Measurements from ENCODE around the gene SH3PXD2A.

SH3PXD2A gene

DNA sequence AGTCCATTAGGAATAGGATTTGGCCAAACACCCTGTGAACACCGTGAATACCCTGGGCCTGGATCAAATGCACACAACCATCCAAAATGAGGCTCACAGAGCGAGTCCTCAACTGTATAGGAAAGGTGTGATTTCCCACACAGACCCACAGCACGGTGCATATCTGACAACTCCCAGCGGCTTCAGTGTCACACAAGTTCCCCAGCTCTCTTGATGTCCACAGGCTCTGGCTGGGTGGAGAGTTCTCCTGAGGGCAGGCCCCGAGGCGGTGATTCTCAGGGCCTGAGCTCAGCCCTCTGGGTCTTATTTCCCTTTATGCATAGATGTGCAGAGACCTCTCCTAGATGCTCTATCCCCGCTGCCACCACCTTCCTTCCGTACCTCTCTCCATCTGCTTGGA is 64.1 kb downstream of the SH3PXD2A start:
- no peaks in the 10 kb centered on the region for H3K4me1 Mint-ChIP-seq (ENCODE audit: low read depth in 2 of 2)
- peaks cover 0 to 11% of the 10 kb centered on the region in 2 donors for H3K27me3 Mint-ChIP-seq
- no peak for ATAC-seq (replicated peaks)
- no peak overlapping the region for H3K4me3 Mint-ChIP-seq
- H3K36me3 Mint-ChIP-seq (ENCODE audit: insufficient read depth) = peaks cover 3% of the 10 kb centered on the region
- no peak for DNase-seq
- no peak overlapping the region for H3K27ac Mint-ChIP-seq
- H3K9me3 Mint-ChIP-seq = no peaks in the 10 kb centered on the region

GRCh38 chr10:103790580-103790979 is 64.8 kb downstream of the SH3PXD2A start:
- no peaks in the 10 kb centered on the region for H3K9me3 Mint-ChIP-seq
- H3K27ac Mint-ChIP-seq = no peak overlapping the region
- ATAC-seq (replicated peaks) = no peak
- DNase-seq = no peak
- no peak overlapping the region for H3K4me3 Mint-ChIP-seq
- H3K4me1 Mint-ChIP-seq (ENCODE audit: low read depth in 2 of 2) = no peaks in the 10 kb centered on the region
- H3K36me3 Mint-ChIP-seq (ENCODE audit: insufficient read depth) = peaks cover 3% of the 10 kb centered on the region
- peaks cover 4 to 17% of the 10 kb centered on the region in 2 donors for H3K27me3 Mint-ChIP-seq

GRCh38 chr10:103789771-103790201 is 65.6 kb downstream of the SH3PXD2A start:
- Mint-ChIP-seq H3K36me3 (ENCODE audit: insufficient read depth) (peaks cover 3% of the 10 kb centered on the region), H3K4me3 (no peak overlapping the region), H3K27ac (peak overlapping the region in 1 of 2 donors; percentile 41), H3K27me3 (peaks cover 11 to 24% of the 10 kb centered on the region in 2 donors), H3K9me3 (no peaks in the 10 kb centered on the region), H3K4me1 (ENCODE audit: low read depth in 2 of 2) (no peaks in the 10 kb centered on the region)
- ATAC-seq (replicated peaks) (no peak), DNase-seq (no peak)

DNA sequence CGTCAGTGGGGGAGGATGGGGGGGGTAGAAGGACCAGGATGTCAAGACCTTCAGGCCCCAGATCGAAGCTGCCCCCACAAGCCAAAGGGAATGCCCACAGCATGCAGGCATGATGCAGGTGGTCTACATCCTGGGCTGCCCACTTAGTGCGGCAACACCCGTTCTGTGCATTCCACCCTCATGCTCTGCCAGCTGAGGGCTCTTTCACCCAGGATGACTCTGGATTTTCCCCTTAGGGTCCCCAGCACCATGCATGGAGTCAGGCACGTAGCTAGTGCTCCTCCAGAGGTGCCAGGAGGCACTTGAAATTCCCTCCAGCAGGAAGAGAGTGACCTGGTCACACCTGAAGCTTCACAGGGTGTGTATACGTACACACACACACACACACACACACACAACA is 66.2 kb downstream of the SH3PXD2A start:
- H3K9me3 Mint-ChIP-seq = no peaks in the 10 kb centered on the region
- peaks cover 3% of the 10 kb centered on the region for H3K36me3 Mint-ChIP-seq (ENCODE audit: insufficient read depth)
- peaks cover 17 to 31% of the 10 kb centered on the region in 2 donors for H3K27me3 Mint-ChIP-seq
- H3K4me3 Mint-ChIP-seq = no peak overlapping the region
- ATAC-seq (replicated peaks) (no peak), DNase-seq (no peak)
- H3K27ac Mint-ChIP-seq = peak overlapping the region in 1 of 2 donors; percentile 41
- no peaks in the 10 kb centered on the region for H3K4me1 Mint-ChIP-seq (ENCODE audit: low read depth in 2 of 2)

GRCh38 chr10:103787331-103787730 is 68.0 kb downstream of the SH3PXD2A start:
- ATAC-seq (replicated peaks) = no peak
- peaks cover 6% of the 10 kb centered on the region for H3K36me3 Mint-ChIP-seq (ENCODE audit: insufficient read depth)
- no peaks in the 10 kb centered on the region for H3K4me1 Mint-ChIP-seq (ENCODE audit: low read depth in 2 of 2)
- H3K9me3 Mint-ChIP-seq = no peaks in the 10 kb centered on the region
- H3K4me3 Mint-ChIP-seq = no peak overlapping the region
- peaks cover 31 to 49% of the 10 kb centered on the region in 2 donors for H3K27me3 Mint-ChIP-seq
- no peak overlapping the region for H3K27ac Mint-ChIP-seq
- DNase-seq = no peak

- Mint-ChIP-seq H3K36me3 (ENCODE audit: insufficient read depth) (peaks cover 6% of the 10 kb centered on the region), H3K4me3 (no peak overlapping the region), H3K27me3 (peaks cover 36 to 60% of the 10 kb centered on the region in 2 donors), H3K4me1 (ENCODE audit: low read depth in 2 of 2) (no peaks in the 10 kb centered on the region), H3K27ac (no peak overlapping the region), H3K9me3 (no peaks in the 10 kb centered on the region)
- DNase-seq = no peak
- no peak for ATAC-seq (replicated peaks)
These were observed 69.4 kb downstream of the SH3PXD2A start for GRCh38 chr10:103786020-103786419.

GRCh38 chr10:103784723-103785418 is 70.5 kb downstream of the SH3PXD2A start:
- Mint-ChIP-seq H3K9me3 (no peaks in the 10 kb centered on the region), H3K27me3 (peaks cover 36 to 65% of the 10 kb centered on the region in 2 donors), H3K36me3 (ENCODE audit: insufficient read depth) (peaks cover 3% of the 10 kb centered on the region), H3K27ac (no peak overlapping the region), H3K4me3 (no peak overlapping the region), H3K4me1 (ENCODE audit: low read depth in 2 of 2) (no peaks in the 10 kb centered on the region)
- DNase-seq (no peak), ATAC-seq (replicated peaks) (no peak)

DNA sequence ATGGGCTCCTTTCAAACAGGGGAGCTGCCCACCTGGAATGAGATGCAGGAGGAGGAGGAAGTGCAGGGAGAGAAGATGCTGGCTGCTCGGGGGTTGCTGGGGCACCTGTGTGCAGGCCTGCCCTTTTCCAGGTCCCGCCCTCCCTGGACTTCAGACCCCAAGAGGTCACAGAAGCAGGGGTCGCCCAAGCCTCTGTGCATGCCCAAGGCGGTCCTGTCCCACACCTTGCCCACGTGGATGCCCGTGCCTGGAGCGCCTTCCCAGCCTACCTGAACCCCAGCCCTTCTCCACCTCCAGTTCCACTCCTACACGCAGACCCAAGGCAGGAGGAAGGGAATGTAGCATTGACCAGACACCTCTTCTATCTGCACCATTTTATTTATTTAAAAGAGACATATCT is 71.3 kb downstream of the SH3PXD2A start:
- Mint-ChIP-seq H3K4me3 (no peak overlapping the region), H3K36me3 (ENCODE audit: insufficient read depth) (peaks cover 3% of the 10 kb centered on the region), H3K4me1 (ENCODE audit: low read depth in 2 of 2) (no peaks in the 10 kb centered on the region), H3K27me3 (peaks cover 36 to 73% of the 10 kb centered on the region in 2 donors), H3K27ac (peak overlapping the region in 1 of 2 donors; percentile 23), H3K9me3 (no peaks in the 10 kb centered on the region)
- DNase-seq = no peak
- ATAC-seq (replicated peaks) = no peak

GRCh38 chr10:103783681-103784080 is 71.7 kb downstream of the SH3PXD2A start:
- Mint-ChIP-seq H3K4me1 (ENCODE audit: low read depth in 2 of 2) (no peaks in the 10 kb centered on the region), H3K27me3 (peaks cover 36 to 77% of the 10 kb centered on the region in 2 donors), H3K9me3 (no peaks in the 10 kb centered on the region), H3K27ac (peak overlapping the region in 1 of 2 donors; percentile 23), H3K4me3 (no peak overlapping the region), H3K36me3 (ENCODE audit: insufficient read depth) (peaks cover 3% of the 10 kb centered on the region)
- DNase-seq = no peak
- no peak for ATAC-seq (replicated peaks)

- ATAC-seq (replicated peaks) (no peak), DNase-seq (no peak)
- no peaks in the 10 kb centered on the region for H3K9me3 Mint-ChIP-seq
- H3K36me3 Mint-ChIP-seq (ENCODE audit: insufficient read depth) = peaks cover 3% of the 10 kb centered on the region
- peaks cover 36 to 67% of the 10 kb centered on the region in 2 donors for H3K27me3 Mint-ChIP-seq
- no peak overlapping the region for H3K4me3 Mint-ChIP-seq
- H3K27ac Mint-ChIP-seq = peak overlapping the region in 1 of 2 donors; percentile 45
- no peaks in the 10 kb centered on the region for H3K4me1 Mint-ChIP-seq (ENCODE audit: low read depth in 2 of 2)
These were observed 73.9 kb downstream of the SH3PXD2A start for GRCh38 chr10:103781329-103782061.

DNA sequence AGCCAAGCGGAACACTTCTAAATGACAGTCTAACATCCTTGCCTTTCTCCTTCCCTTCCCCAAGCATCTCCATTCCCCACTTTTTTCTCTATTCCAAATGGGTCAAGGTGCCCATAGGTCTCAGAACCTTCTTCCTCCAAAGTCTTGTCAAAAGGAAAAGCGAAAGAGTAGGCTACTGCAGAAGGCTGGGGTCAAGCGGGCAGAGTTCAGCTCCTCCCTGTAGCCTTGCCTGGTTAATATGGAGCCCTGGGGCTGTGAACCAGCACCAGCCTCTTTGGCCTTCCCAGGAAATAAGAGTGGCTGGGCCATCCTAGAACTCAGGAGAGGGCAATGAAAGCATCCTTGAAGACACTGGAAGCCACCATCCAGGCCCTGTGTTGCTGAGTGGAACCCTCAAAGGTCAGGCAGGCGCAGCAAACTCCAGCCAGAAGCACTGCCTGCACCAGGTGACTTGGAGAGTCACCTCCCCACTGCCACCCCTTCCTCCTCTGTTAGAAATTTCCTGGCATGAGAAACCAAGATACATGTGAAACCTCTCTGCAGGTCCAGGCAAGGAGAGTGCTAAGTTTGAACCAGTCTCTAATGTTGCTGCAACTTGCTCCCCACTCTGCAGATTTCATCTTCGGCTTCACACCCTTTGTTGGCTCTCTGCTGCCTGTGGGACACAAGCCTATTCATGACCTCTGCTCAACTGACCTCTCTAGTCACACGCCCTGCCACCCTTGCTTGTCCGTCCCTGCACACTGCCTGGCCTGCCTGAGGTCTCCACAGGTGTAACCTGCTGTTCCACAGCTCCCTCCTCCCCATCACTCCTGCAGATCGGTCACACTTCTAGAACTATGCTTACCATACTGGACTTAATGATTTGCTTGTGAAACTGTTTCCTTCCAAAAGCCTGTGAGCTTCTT is 74.9 kb downstream of the SH3PXD2A start:
- peaks cover 31 to 60% of the 10 kb centered on the region in 2 donors for H3K27me3 Mint-ChIP-seq
- ATAC-seq (replicated peaks) (no peak), DNase-seq (no peak)
- no peaks in the 10 kb centered on the region for H3K4me1 Mint-ChIP-seq (ENCODE audit: low read depth in 2 of 2)
- no peak overlapping the region for H3K4me3 Mint-ChIP-seq
- peak overlapping the region in 1 of 2 donors; percentile 45 for H3K27ac Mint-ChIP-seq
- H3K9me3 Mint-ChIP-seq = no peaks in the 10 kb centered on the region
- peaks cover 3% of the 10 kb centered on the region for H3K36me3 Mint-ChIP-seq (ENCODE audit: insufficient read depth)

DNA sequence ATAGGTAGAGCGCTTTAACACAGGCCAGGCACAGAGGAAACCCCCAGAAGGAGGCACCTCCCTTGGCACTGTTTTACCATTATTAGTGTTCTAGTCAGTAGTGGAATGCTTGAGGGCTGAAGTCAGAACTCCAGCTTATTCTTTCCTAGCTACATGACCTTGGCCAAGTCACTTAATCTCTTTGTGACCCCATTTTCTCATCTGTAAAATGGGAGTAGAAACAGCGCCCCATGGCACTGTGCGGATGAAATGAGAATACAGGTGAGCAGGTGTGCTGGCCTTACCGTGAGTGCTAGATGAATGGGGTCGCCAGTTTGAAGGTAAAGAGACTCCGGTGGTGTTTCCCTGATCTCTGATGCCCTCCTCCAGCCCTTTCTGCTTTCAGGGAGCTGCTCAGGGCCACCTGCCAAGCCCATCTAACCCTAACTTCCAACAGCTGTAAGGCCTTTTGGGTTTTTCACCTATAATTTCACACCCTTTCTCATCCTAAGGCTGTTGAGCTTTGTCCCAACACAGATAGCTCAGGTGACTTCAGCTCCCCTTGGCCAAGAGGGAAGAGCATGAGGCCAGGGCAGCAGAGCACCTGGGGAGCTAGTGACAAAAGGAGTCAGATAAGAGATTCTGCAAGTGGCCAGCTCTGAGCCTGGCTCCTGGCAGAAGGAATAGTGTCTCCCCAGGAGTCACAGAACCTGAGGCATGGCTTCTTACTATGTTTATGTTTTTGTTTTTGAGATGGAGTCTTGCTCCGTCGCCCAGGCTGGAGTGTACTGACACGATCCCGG is 76.8 kb downstream of the SH3PXD2A start:
- Mint-ChIP-seq H3K27me3 (peaks cover 13 to 41% of the 10 kb centered on the region in 2 donors), H3K9me3 (no peaks in the 10 kb centered on the region), H3K27ac (no peak overlapping the region), H3K4me3 (no peak overlapping the region), H3K36me3 (ENCODE audit: insufficient read depth) (peaks cover 3% of the 10 kb centered on the region), H3K4me1 (ENCODE audit: low read depth in 2 of 2) (no peaks in the 10 kb centered on the region)
- ATAC-seq (replicated peaks) = no peak
- no peak for DNase-seq

Data from effector memory CD8-positive, alpha-beta T cell (primary cell).